ENCODE results near the gene ATXN7L1.

Gene ATXN7L1, protein sequence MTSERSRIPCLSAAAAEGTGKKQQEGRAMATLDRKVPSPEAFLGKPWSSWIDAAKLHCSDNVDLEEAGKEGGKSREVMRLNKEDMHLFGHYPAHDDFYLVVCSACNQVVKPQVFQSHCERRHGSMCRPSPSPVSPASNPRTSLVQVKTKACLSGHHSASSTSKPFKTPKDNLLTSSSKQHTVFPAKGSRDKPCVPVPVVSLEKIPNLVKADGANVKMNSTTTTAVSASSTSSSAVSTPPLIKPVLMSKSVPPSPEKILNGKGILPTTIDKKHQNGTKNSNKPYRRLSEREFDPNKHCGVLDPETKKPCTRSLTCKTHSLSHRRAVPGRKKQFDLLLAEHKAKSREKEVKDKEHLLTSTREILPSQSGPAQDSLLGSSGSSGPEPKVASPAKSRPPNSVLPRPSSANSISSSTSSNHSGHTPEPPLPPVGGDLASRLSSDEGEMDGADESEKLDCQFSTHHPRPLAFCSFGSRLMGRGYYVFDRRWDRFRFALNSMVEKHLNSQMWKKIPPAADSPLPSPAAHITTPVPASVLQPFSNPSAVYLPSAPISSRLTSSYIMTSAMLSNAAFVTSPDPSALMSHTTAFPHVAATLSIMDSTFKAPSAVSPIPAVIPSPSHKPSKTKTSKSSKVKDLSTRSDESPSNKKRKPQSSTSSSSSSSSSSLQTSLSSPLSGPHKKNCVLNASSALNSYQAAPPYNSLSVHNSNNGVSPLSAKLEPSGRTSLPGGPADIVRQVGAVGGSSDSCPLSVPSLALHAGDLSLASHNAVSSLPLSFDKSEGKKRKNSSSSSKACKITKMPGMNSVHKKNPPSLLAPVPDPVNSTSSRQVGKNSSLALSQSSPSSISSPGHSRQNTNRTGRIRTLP

GRCh38 chr7:105876091-105876963 is at the start of gene ATXN7L1:
Gene ATXN7L1 (minus strand): TSS chr7:105876599. CDS start chr7:105876558, 41 bp downstream.
- DNase-seq, result peak; percentile 91

- no peak for DNase-seq
Measured at GRCh38 chr7:105926131-105926530, 49.7 kb upstream of the ATXN7L1 start.

GRCh38 chr7:105924945-105925344 is 48.5 kb upstream of the ATXN7L1 start:
- DNase-seq, result peak; percentile 31

- no peak for DNase-seq
Measured at GRCh38 chr7:105920766-105921165, 44.4 kb upstream of the ATXN7L1 start.

DNA sequence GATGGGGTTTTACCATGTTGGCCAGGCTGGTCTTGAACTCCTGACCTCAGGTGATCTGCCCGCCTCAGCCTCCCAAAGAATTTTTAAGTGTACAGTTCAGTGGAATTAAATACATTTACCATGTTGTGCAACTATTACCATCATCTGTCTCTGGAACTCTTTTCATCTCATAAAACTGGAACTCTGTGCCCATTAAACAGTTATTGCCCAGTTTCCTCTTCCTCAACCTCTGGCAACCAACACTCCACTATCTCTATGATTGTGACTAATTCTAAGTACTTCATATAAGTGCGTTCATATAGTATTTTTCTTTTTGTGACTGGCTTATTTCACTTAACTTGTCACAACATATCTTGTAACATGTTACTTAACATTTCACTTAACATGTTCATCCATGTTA is 41.3 kb upstream of the ATXN7L1 start:
- no peak for DNase-seq

DNA sequence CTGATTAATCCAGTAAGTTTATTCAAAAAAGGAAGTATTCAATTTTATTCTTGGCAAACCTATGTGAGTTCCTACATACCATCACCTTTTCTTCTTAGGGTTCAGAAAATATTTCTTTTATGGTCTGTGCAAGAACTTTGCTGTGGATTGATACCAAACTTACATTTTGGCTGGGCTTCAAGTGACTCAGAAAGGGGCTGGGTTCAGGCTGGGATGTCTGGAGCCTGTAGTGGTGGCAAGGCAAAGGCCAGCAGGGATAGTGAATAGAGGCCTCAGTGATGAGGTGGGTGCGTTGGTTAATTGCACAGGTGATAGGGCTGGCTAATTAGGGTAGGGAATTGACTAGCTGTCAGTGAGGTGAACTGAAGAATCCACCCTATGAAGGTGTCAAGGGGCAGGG is 40.2 kb upstream of the ATXN7L1 start:
- no peak for DNase-seq

DNA sequence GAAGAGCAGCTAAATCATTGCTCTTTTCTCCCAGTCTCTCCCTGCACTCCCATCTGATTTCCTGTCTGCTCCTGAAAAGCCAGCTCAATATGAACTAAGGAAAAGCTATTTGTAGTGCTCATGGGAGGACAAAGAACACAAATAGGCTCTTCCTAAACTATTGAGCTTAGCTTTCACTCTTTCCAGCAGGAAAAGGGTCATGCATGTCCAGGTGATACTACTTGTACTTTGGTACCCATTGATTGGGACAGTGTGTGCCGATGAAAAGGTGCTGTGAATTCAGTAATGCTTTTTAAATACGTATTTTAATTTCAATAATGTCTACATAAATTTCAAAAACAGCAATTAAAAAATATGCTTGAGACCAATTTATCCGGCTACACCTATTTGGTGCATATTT is 37.5 kb upstream of the ATXN7L1 start:
- DNase-seq, result no peak

DNA sequence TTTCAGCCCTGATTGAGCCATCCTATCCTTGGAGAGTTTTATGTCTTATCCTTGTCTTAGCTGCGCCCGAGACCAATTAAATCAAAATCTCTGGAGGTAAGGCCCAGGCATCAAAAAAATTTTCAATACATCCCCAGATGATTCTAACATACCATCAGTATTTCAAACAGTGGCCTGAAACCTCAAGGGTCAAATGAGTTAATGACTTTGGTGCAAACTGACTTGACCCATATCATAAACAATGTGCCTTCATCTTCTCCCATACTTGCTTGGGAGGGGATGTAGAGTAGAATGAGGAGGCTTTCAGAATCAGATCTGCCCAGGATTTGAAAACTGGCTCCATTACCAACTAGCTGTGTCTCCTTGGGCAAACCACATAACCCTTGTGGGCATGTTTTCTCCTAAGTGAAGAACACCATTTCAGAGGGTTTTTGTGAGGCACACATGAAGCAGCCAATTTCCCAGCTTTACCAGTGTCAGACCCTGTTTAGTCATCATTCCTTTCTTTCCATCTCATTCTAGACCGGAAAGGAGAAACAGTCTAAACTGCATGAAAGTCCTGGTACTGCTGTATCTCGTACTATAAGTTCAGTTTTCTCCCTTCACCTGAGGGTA is 35.7 kb upstream of the ATXN7L1 start:
- DNase-seq, result no peak

GRCh38 chr7:105910172-105910571 is 33.8 kb upstream of the ATXN7L1 start:
- DNase-seq, result no peak

DNA sequence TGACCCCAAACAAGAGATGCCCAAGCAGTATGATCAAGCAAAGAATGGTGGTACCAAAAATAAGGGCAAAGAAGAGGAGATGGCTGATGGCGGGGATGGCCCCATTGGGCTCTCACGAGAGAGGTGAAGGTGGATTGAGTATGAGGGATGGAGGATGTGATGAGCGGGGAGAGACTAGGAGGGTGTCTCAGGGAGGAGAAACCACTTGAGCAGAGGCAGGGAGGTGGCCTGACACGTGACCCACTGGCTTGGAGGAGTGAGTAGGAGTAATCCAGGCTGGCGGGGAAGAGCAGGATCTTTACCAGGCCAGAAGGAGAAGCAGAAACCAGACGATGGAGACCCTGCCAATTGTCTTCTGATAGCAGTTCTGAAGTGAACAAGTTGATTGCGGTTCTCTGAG is 33.3 kb upstream of the ATXN7L1 start:
- DNase-seq, result no peak

GRCh38 chr7:105907129-105907846 is 30.9 kb upstream of the ATXN7L1 start:
- no peak for DNase-seq

GRCh38 chr7:105906695-105907094 is 30.3 kb upstream of the ATXN7L1 start:
- no peak for DNase-seq

DNA sequence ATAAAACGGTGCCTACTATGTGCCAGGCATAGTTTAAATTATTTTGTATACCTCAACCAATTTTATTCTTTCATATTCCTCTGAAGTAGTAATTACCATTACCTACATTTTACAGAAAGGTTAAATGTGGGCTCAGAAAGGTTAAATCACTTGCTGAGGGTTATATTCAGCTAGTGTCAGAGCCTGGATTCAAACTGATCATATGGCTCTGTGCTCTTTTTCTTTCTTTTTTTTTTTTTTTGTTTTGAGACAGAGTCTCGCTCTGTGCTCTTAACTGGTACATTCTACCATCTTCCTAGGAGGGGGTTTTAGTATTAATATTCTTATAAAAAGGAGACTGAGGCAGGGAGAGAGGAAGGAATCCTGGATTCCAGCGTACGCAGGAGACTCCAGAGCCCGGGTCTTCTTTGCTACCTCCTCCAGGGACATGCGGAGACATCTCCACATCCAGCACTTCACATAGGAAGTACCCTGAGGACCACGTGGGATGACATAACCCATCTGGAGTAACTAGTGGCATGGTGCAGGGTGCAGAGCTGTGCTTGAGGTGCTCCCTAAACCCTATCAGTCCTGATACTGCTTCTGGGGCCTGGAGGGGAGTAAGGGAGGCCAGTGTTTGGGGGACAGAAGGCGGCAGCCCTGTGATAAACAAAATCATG is 29.6 kb upstream of the ATXN7L1 start:
- no peak for DNase-seq

DNA sequence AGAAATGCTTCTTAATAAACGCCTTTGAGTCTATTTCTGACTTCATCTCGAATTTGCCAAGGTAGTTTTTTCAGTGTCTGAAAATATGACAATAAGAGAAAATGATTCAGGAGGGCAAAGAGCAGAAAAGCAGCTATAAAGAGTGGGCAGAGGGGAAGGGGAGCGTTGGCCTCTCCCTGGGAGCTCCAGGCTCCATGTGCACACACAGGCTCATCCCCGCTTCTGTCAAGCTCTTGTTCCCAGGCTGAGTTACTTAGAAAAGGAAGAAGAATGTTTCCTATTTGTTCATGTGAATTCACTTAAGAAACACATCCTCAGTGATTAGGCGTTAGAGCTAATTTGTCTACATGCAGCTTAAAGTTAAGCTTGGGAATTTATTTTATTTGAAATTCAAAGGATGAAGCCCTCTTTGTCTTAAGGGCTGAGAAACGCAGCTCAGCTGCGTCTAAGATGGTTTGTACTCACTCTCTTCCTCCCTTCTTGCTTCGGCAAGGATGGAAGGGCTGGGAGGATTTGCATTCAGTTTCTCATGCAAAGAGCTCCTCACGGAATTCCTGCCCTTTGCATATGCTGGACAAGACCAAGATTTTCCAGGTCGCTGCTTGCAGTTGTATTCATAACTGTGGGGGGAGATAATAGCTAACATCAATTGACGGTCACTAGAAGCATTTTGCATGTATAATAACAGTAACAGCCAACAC is 29.0 kb upstream of the ATXN7L1 start:
- DNase-seq, result no peak

DNA sequence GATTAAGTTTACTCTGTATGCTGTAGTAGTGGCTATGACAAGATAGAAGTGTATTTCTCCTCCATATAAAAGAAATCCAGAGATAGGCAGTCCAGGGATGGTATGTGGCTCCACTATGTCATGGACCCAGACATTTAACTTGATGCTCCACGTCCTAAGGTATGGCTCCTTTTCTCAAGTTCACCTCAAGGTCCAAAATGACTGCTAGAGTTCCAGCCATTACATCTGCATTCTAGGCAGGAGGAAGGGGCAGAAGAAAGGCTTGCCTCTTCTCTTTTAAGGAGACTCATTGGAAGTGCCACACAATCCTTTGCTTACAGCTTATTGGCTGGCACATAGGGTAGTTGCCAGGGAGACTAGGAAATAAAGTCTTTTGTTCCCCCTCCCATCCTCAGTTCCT is 27.7 kb upstream of the ATXN7L1 start:
- no peak for DNase-seq

GRCh38 chr7:105902325-105902911 is 26.0 kb upstream of the ATXN7L1 start:
- DNase-seq, result no peak

GRCh38 chr7:105897999-105898398 is 21.6 kb upstream of the ATXN7L1 start:
- no peak for DNase-seq

DNA sequence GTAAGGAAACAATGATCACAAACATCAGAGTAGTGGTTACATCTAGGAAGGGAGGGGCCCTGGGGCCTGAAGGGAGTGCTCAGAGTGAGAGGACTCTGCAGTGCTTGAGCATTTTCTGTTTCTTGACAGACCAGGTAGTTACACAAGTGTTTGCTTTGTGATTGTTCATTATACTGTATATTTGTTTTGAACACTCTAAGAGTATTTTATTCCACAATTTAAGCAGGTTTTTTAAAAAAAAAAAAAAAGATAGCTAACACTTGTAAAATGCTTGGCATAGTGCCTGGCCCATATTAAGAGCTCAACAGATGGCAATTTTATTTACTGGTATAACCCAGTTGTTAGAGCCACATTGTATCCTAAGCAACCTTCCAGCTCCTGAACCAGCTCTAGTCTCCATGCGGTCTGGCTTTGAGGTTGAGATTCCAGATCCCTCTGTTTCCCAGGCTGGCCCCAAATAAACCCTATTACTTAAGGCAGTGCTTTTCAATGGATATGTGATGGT is 20.1 kb upstream of the ATXN7L1 start:
- peak; percentile 24 for DNase-seq

- DNase-seq, result no peak
Measured at GRCh38 chr7:105894131-105894530, 17.7 kb upstream of the ATXN7L1 start.

DNA sequence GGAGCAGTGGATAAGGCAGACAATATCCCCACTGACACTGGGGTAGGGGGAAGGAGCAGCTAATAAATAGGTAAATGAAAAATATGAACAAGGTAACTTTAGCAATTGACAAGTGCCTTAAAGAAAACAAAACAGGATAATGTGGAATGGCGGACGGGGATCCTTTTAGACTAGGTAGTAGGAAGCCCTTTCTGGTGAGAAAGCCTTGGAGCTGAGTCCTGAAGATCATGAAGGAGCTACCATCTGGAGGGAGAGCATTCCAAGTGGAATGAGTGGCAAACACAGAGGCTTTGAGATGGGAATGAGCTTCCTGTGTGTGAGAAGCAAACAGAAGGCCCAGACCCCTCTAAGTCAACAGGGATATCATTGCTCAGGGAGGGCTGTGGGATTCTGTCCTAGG is 16.0 kb upstream of the ATXN7L1 start:
- DNase-seq, result no peak

All from CD4-positive, alpha-beta T cell treated with Interleukin-21 for 1 hour (primary cell).